Stimulated activated CD8-positive, alpha-beta memory T cell treated with anti-CD3 and anti-CD28 coated beads, Interleukin-15, amount 100 ng/mL, for 4 hours (primary cell): Measurements from ENCODE around the gene CACNA1C.

Experiments
- DNase-seq, 2 donors: peaks; one replicate each; pipeline ENCODE4 v3.0.0-alpha.2; 2020; ENCODE audit warnings: low read depth in 2 of 2

The CACNA1C gene

GRCh38 chr12:2688381-2688931, 635.7 kb downstream of the CACNA1C start:
- DNase-seq, result no peak

GRCh38 chr12:2689393-2689792, 636.6 kb downstream of the CACNA1C start:
- no peak for DNase-seq

DNA sequence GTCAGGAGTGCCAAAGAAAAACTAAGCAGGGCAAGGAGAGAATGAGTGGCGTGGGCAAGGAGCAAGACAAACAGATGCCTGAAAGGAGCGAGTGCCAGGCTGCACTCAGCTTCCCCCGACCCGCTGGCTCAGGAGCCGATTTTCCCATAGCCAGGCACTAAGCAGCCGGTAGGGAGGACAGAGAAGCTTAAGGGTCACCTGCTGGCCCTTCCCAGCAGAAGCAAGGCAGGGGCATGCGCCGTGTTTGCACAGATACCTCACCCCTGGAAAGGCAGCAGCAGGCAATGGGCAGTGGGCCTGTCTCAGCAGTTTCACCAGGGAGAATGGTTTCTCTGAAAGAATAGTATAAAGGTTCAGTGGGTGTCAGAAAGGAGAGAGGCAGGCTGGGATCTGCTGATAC, 637.1 kb downstream of the CACNA1C start:
- no peak for DNase-seq

DNA sequence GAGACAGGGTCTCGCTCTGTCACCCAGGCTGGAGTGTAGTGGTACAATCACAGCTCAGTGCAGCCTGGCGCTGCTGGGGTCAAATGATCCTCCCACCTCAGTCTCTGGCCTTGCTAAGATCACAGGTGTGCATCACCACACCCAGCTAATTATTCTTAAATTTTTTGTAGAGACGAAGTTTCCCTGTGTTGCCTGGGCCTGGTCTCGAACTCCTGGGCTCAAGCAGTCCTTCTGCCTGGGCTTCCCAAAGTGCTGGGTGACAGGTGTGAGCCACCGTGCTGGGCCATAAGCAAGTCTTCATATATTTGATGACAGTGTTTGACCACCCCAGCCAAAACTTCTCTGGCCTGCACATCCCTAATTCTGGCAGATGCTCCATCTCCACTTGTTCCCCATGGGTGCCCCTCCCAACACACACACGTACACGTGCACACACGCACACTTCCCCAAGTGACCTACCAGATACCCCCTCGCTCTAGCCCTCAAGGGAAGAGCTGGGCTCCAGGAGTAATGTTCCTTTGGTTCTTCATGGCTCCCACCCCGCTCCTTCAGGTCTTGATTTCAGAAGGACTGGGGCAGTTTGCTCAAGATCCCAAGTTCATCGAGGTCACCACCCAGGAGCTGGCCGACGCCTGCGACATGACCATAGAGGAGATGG, 637.7 kb downstream of the CACNA1C start:
- no peak for DNase-seq

DNA sequence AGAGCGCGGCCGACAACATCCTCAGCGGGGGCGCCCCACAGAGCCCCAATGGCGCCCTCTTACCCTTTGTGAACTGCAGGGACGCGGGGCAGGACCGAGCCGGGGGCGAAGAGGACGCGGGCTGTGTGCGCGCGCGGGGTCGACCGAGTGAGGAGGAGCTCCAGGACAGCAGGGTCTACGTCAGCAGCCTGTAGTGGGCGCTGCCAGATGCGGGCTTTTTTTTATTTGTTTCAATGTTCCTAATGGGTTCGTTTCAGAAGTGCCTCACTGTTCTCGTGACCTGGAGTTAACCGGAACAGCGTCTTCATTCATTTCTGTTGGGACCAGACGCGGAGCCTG, 638.2 kb downstream of the CACNA1C start:
- peak; percentile 28 to 35 for DNase-seq

- peak; percentile 26 to 32 for DNase-seq
These were observed 638.7 kb downstream of the CACNA1C start for GRCh38 chr12:2691345-2692071.

GRCh38 chr12:2692080-2692479, 639.3 kb downstream of the CACNA1C start:
- DNase-seq, result no peak

GRCh38 chr12:2693244-2693860, 640.6 kb downstream of the CACNA1C start:
- DNase-seq, result no peak

GRCh38 chr12:2693980-2694610, 641.3 kb downstream of the CACNA1C start:
- DNase-seq, result no peak

DNA sequence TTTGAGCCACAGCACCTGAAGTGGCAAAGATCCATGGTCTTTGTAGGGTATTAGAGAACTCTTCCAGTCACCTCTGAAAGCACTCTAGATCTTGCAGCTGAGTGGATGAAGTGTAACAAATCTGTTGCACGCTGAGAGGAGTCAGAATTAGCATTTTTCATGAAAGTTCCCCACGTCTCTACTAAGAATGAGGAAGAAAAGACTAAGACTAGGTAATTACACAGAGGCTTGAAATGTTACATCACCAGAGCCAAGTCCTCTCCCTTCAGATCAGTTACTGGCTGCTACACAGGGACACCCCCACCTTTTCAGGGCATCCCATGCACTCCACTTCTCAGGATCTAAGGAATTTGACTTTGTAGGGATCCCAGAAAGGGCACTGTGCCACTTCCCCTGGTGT, 643.3 kb downstream of the CACNA1C start:
- no peak for DNase-seq

- no peak for DNase-seq
These were observed 644.4 kb downstream of the CACNA1C start for GRCh38 chr12:2697057-2697800.

GRCh38 chr12:2698566-2698965, 645.8 kb downstream of the CACNA1C start:
- DNase-seq, result no peak

GRCh38 chr12:2710701-2711100, 657.9 kb downstream of the CACNA1C start:
- no peak for DNase-seq

- no peak for DNase-seq
These were observed 666.6 kb downstream of the CACNA1C start for GRCh38 chr12:2719392-2719791.

DNA sequence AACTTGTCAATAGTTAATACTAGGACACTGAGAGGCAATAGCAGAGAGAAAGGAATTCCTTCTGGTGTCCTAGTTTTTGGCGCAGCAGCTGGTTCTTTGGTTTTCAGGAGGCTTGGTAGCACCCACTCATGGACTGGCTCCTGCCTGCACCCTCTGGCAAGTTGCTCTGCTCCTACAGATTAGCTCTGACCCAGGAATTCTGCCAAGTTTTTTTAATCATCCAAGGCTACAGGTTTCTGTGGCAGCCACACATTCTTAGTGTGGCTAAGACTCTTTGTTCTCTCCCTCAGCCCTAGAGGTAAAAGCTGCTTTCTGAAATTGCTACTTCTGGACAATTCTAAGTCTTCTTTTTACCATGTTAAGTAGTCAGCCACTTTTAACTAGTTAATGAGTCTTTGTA, 670.0 kb downstream of the CACNA1C start:
- DNase-seq, result no peak

DNA sequence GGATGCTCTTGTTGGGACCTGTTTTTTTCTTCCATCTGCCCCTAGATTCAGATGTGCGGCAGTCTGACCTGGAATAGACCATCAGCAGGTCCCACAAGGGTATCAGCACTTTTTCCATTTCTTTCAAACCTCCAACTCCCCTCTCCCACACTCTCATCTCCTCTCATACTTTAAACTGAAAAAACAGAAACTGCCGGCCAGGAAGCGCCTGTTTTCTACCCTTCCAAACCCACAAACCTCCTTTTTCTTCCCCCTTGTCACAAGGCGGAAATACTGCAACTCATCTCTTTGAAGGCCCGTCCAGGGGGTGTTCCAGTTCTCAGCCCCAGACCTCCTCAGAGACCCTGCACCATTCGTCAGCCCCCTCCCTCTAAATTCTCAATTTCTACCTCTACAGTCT, 679.5 kb downstream of the CACNA1C start:
- no peak for DNase-seq

- DNase-seq, result no peak
These were observed 680.9 kb downstream of the CACNA1C start for GRCh38 chr12:2733493-2734355.

DNA sequence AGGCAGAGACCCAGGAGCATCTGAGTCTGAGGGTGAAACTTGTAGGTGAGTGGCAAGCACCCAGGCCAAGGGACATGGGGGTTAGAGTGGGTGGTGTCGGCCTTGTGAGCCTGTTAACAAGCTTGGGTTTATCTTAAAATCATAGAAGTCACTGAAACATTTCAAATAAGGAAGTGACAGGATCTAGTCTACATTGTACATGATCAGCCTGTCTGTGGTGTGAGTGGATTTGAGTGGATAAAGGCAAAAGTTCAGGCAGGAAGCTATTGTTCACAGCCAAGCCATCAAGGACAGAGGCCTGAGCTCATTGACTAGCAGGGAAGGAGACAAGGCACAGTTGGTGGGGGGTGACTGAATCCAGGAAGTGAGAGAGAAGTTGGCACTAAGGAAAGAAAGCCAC, 682.6 kb downstream of the CACNA1C start:
- no peak for DNase-seq

- DNase-seq, result no peak
These were observed 685.0 kb downstream of the CACNA1C start for GRCh38 chr12:2737656-2738241.

GRCh38 chr12:2739069-2739468, 686.3 kb downstream of the CACNA1C start:
- no peak for DNase-seq
